Right lobe of liver (tissue), 6 donors: ENCODE results near the gene SV2B. TPM values are rescaled to one million over a fixed set of nuclear protein-coding genes. Genes with fewer than 3 reads are reported as not detected.

Source experiments
- ATAC-seq, 4 donors: fragments of 200-7000 bp; cut with Tn5 transposase; one replicate each; pipeline ENCODE4 v1.9.1; 2020; ENCODE audit warnings: mild to moderate bottlenecking in 4 of 4, moderate library complexity in 4 of 4
- DNase-seq, 3 donors: peaks; one replicate each; pipeline ENCODE4 v3.0.0-alpha.2; 2020
- H3K27ac ChIP-seq, 3 donors: fragments of 200-600 bp; one replicate each; pipeline ENCODE4 v1.8.0; 2022
- H3K27me3 ChIP-seq, 2 donors: fragments of 200-600 bp; one replicate each; pipeline ENCODE4 v1.8.0; 2022
- H3K36me3 ChIP-seq, 4 donors: fragments of 200-600 bp; sonication (generic) in 1 of 4; one replicate each; pipeline versions ENCODE4 v1.5.1 to v1.8.0; 2017 to 2022; ENCODE audit warnings: control low read depth in 1 of 4
- H3K4me1 ChIP-seq, 4 donors: fragments of 200-600 bp; sonication (generic) in 1 of 4; one replicate each; pipeline versions ENCODE4 v1.5.1 to v1.8.0; 2017 to 2022; ENCODE audit warnings: control low read depth in 1 of 4
- H3K4me3 ChIP-seq, 3 donors: fragments of 200-600 bp; one replicate each; pipeline ENCODE4 v1.8.0; 2022
- H3K9me3 ChIP-seq, 4 donors: fragments of 200-600 bp; sonication (generic) in 1 of 4; one replicate each; pipeline versions ENCODE4 v1.5.1 to v1.8.0; 2017 to 2022; ENCODE audit warnings: control low read depth in 1 of 4
- POLR2A ChIP-seq: fragments of 450-650 bp; IDR thresholded peaks from one replicate; pipeline ENCODE4 v1.6.1; 2017; ENCODE audit warnings: antibody characterized with exemption, mild to moderate bottlenecking
- WGBS: methylation state at CpG from one replicate; pipeline ENCODE4 v1.1.6; 2018; ENCODE audit warnings: low coverage, low lambda C conversion rate; ENCODE audit not compliant: insufficient coverage; ENCODE audit errors: missing lambda C conversion rate; 5-methylcytosine and 5-hydroxymethylcytosine counted together
- intact Hi-C, 2 donors: fragments of 100-400 bp; cut with DNase I; formaldehyde crosslinking; loops; one replicate each; pipeline versions ENCODE4 v1.11.2 to v1.14.1; 2022
- total RNA-seq, 6 experiments: library from RNA; depleted of rRNA in 2 of 6; stranded (reverse); fragments of >200 nt in 2 of 6; fragmentation: NEBNext Ultra II Directional in 3 of 6; extraction: Animal tissue kit (Norgen Biotek cat#: 25700) in 3 of 6; gene quantifications; one replicate each; pipeline versions ENCODE4 v1.1.0 to v1.2.4, GENCODE V29; 2016 to 2023
- TF ChIP-seq, protein P1 (sequence below), 4 donors: fragments of 200-600 bp in 3 of 4; fragments of 450-650 bp in 1 of 4; IDR thresholded peaks; one replicate each; pipeline versions ENCODE4 v1.5.1 to v1.8.0; 2016 to 2022; ENCODE audit warnings: antibody characterized with exemption in 4 of 4, mild to moderate bottlenecking in 2 of 4
- donor health status: DM: no; HTN: yes; CAD: no.
- donor health status: DM: no; HTN: no; CAD: no.
- donor health status: DM: no; HTN: no; CAD: no.
- donor health status: DM: no; HTN: yes; CAD: no.
- donor health status: DM: no; HTN: yes; CAD: no.

Gene SV2B
- total RNA-seq, 6 experiments from 2014 or later, result 0.06 to 0.81 (median 0.18) TPM; not detected in 1

- intact Hi-C loops, result no loop called here
- ATAC-seq (no peak), DNase-seq (no peak)
- no peak overlapping the region for H3K27ac ChIP-seq
- no peak for TF ChIP-seq POLR2A
- TF ChIP-seq, protein P1, sequence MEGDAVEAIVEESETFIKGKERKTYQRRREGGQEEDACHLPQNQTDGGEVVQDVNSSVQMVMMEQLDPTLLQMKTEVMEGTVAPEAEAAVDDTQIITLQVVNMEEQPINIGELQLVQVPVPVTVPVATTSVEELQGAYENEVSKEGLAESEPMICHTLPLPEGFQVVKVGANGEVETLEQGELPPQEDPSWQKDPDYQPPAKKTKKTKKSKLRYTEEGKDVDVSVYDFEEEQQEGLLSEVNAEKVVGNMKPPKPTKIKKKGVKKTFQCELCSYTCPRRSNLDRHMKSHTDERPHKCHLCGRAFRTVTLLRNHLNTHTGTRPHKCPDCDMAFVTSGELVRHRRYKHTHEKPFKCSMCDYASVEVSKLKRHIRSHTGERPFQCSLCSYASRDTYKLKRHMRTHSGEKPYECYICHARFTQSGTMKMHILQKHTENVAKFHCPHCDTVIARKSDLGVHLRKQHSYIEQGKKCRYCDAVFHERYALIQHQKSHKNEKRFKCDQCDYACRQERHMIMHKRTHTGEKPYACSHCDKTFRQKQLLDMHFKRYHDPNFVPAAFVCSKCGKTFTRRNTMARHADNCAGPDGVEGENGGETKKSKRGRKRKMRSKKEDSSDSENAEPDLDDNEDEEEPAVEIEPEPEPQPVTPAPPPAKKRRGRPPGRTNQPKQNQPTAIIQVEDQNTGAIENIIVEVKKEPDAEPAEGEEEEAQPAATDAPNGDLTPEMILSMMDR (IDR thresholded peaks at IDR 0.05), result no peak
- 53% methylated on average over 1 of the region's 1 CpG for WGBS
- H3K9me3 ChIP-seq, result no peaks in the 10 kb centered on the region
- no peaks in the 10 kb centered on the region for H3K4me1 ChIP-seq
- H3K4me3 ChIP-seq, result no peak overlapping the region
- H3K27me3 ChIP-seq, result no peaks in the 10 kb centered on the region
- no peaks in the 10 kb centered on the region for H3K36me3 ChIP-seq
Observed at GRCh38 chr15:91192285-91192684, 92.2 kb downstream of the SV2B start.

DNA sequence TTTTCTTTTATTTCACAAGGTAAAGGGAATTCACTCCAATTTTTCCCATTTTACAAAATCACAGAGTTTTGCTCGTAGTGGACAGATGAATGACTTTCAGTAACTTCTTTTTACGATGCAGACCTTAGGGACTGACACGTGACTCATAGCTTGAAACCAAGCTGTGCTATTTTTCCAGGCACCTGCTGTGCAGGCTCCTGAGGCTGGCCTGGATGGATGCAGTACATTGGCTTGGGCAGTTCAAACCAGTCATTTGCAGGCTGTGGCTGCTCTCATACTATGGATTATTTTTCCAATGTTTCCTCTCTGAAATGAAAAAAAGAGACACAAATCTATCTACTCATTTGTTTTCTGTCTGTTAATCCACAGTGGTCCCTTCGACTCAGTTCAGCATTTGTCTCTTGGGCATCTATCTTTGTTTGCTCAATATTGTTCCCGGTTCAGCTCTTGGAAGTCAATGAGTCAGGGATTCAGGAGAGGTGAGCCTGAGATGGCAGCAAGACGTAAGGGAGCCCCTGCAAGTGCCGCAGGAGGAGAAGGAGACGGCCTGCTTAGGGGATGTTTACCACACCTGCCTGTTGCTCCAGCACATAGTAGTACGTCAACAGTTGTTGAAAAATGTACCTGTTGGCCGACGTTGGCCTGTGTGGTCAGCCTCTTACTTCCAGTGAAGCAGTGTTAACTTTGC, 92.8 kb downstream of the SV2B start:
- no peaks in the 10 kb centered on the region for H3K27me3 ChIP-seq
- H3K4me1 ChIP-seq, result peaks cover 0 to 2% (median 0%) of the 10 kb centered on the region in 4 donors
- H3K9me3 ChIP-seq, result no peaks in the 10 kb centered on the region
- H3K4me3 ChIP-seq, result no peak overlapping the region
- DNase-seq (no peak), ATAC-seq (no peak)
- WGBS, result 73% methylated on average over 10 of the region's 11 CpGs
- H3K27ac ChIP-seq, result no peak overlapping the region
- H3K36me3 ChIP-seq, result no peaks in the 10 kb centered on the region
- intact Hi-C loops, result no loop called here
- TF ChIP-seq, protein P1 (IDR thresholded peaks at IDR 0.05), result no peak
- no peak for TF ChIP-seq POLR2A

GRCh38 chr15:91193378-91193720, 93.3 kb downstream of the SV2B start:
- Histone ChIP-seq H3K27ac (no peak overlapping the region), H3K9me3 (no peaks in the 10 kb centered on the region), H3K4me3 (no peak overlapping the region), H3K4me1 (peaks cover 0 to 5% (median 0%) of the 10 kb centered on the region in 4 donors), H3K27me3 (no peaks in the 10 kb centered on the region), H3K36me3 (no peaks in the 10 kb centered on the region)
- TF ChIP-seq, protein P1 (IDR thresholded peaks at IDR 0.05), result no peak
- TF ChIP-seq POLR2A, result no peak
- ATAC-seq (no peak), DNase-seq (no peak)
- 17% methylated on average over 2 of the region's 2 CpGs for WGBS
- intact Hi-C loops, result no loop called here

DNA sequence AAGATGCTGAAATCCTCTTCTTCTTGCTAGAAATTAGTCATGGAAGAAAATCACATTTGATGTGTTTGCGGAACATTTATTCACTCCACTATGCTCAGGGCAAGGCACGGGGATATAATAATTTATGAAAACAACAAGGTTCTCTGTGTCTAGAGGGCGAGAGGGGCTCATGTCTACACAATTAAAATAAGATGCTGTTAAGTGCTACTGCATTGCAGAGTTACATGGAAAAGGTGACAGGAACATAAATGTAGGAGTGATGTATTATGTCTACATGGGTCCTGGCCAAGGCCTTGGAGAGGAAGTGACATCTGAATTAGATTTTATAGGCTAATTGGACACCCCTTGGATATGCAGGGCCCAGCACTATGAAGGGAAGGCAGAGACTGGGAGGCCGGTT, 96.1 kb downstream of the SV2B start:
- Histone ChIP-seq H3K36me3 (no peaks in the 10 kb centered on the region), H3K4me1 (peaks cover 0 to 28% (median 3%) of the 10 kb centered on the region in 4 donors), H3K9me3 (no peaks in the 10 kb centered on the region), H3K27me3 (no peaks in the 10 kb centered on the region), H3K4me3 (no peak overlapping the region), H3K27ac (no peak overlapping the region)
- DNase-seq, result no peak
- no peak for TF ChIP-seq POLR2A
- TF ChIP-seq, protein P1 (IDR thresholded peaks at IDR 0.05), result no peak
- no peak for ATAC-seq
- 83% methylated on average over 4 of the region's 4 CpGs for WGBS
- intact Hi-C loops, result no loop called here
